HCT116 (cell line): ENCODE measurements around the gene ATP2A3. TPM values are rescaled to one million over a fixed set of nuclear protein-coding genes. Genes with fewer than 3 reads are reported as not detected.

Experiments
- ATAC-seq: fragments of 200-7000 bp; cut with Tn5 transposase; 2 replicates; pipeline ENCODE4 v1.9.1; 2020; ENCODE audit warnings: mild to moderate bottlenecking, moderate library complexity
- BruUV-seq: library from RNA; stranded (reverse); fragments of 400-500 nt; replicated peaks from 2 replicates; lab custom pipeline; 2021; lab: Mats Ljungman, UMichigan
- CTCF ChIA-PET: fragments of 300-600 bp; sonication (Branson Sonifier 250); formaldehyde crosslinking; loops from one replicate; lab custom pipeline; 2021; ENCODE audit warnings: antibody characterized with exemption; lab: Charles Lee
- POLR2A ChIA-PET: fragments of 300-600, 350-600 bp; sonication (Branson Sonifier 250); formaldehyde crosslinking; loops from one replicate; lab custom pipeline; 2021; ENCODE audit warnings: antibody characterized with exemption; lab: Charles Lee
- RAD21 ChIA-PET, 2 experiments: fragments of 300-600 bp; sonication (Branson Sonifier 250); formaldehyde crosslinking; loops; one replicate each; lab custom pipeline; 2023; ENCODE audit warnings: low total read pairs in 2 of 2; ENCODE audit not compliant: uncharacterized antibody in 2 of 2, unreplicated experiment in 2 of 2, low non-redundant PET in 1 of 2; lab: Charles Lee
- DNase-seq: peaks from one replicate; pipeline ENCODE4 v3.0.0-alpha.2; 2010; ENCODE audit warnings: low read depth, low spot score
- H2AFZ ChIP-seq: fragments of 200-600 bp; shearing (Covaris generic), sonication (generic); 2 replicates; pipeline ENCODE4 v1.6.1; 2017; ENCODE audit warnings: low read depth, mixed run types, mixed read lengths, antibody characterized with exemption, low read length; ENCODE audit not compliant: poor library complexity, severe bottlenecking
- H3K27ac ChIP-seq: 2 replicates; pipeline ENCODE4 v1.5.1; 2012; ENCODE audit warnings: low read depth, low read length
- H3K27me3 ChIP-seq: fragments of 200-600 bp; sonication (generic); 2 replicates; pipeline ENCODE4 v1.6.1; 2016; ENCODE audit warnings: mixed run types, low read length, mixed read lengths; ENCODE audit not compliant: insufficient read depth
- H3K36me3 ChIP-seq, 2 experiments: fragments of 200-500 bp in 1 of 2; fragments of 200-600 bp in 1 of 2; sonication (Bioruptor generic) in 1 of 2; sonication (generic) in 1 of 2; 2 replicates each; pipeline versions ENCODE4 v1.5.1 to v1.6.1; 2014 to 2016; ENCODE audit warnings: low read length in 2 of 2, inconsistent platforms in 1 of 2, mixed read lengths in 1 of 2, mixed run types in 1 of 2; ENCODE audit not compliant: insufficient read depth in 2 of 2, control insufficient read depth in 1 of 2
- H3K4me1 ChIP-seq, 2 experiments: fragments of 200-600 bp in 1 of 2; sonication (generic) in 1 of 2; 2 replicates each; pipeline versions ENCODE4 v1.5.1 to v1.6.1; 2012 to 2017; ENCODE audit warnings: low read length in 2 of 2, inconsistent platforms in 1 of 2, mild to moderate bottlenecking in 1 of 2, mixed read lengths in 1 of 2, mixed run types in 1 of 2, moderate library complexity in 1 of 2; ENCODE audit not compliant: insufficient read depth in 2 of 2, control insufficient read depth in 1 of 2
- H3K4me2 ChIP-seq: fragments of 200-600 bp; sonication (generic); 2 replicates; pipeline ENCODE4 v1.6.1; 2017; ENCODE audit warnings: mixed run types, low read length, mixed read lengths
- H3K4me3 ChIP-seq, 2 experiments: fragments of 200-600 bp in 1 of 2; sonication (generic) in 1 of 2; replicated peaks in 1 of 2; 2 replicates each; pipeline ENCODE4 v1.5.1; 2011 to 2016; ENCODE audit warnings: low read length in 2 of 2, control low read depth in 1 of 2, low read depth in 1 of 2, mild to moderate bottlenecking in 1 of 2, mixed read lengths in 1 of 2, mixed run types in 1 of 2
- H3K79me2 ChIP-seq: fragments of 200-600 bp; sonication (generic); 2 replicates; pipeline ENCODE4 v1.6.1; 2017; ENCODE audit warnings: mild to moderate bottlenecking, mixed run types, low read length, moderate library complexity, mixed read lengths; ENCODE audit not compliant: insufficient read depth
- H3K9ac ChIP-seq: fragments of 200-600 bp; sonication (generic); 2 replicates; pipeline ENCODE4 v1.6.1; 2016; ENCODE audit warnings: low read length, mixed read lengths
- H3K9me2 ChIP-seq: fragments of 200-600 bp; sonication (generic), shearing (Covaris generic); 2 replicates; pipeline ENCODE4 v1.6.1; 2017; ENCODE audit warnings: mixed run types, mild to moderate bottlenecking, moderate library complexity; ENCODE audit not compliant: insufficient read depth
- H3K9me3 ChIP-seq, 2 experiments: fragments of 200-500 bp in 1 of 2; fragments of 200-600 bp in 1 of 2; sonication (Bioruptor generic) in 1 of 2; sonication (generic) in 1 of 2; 2 replicates each; pipeline ENCODE4 v1.6.1; 2014 to 2017; ENCODE audit warnings: low read length in 2 of 2, mixed read lengths in 2 of 2, inconsistent platforms in 1 of 2, low read depth in 1 of 2, mild to moderate bottlenecking in 1 of 2, mixed run types in 1 of 2, moderate library complexity in 1 of 2; ENCODE audit not compliant: control insufficient read depth in 1 of 2, insufficient read depth in 1 of 2
- H4K20me1 ChIP-seq: fragments of 200-600 bp; sonication (generic), shearing (Covaris generic); 2 replicates; pipeline ENCODE4 v1.6.1; 2017; ENCODE audit warnings: mixed run types, mild to moderate bottlenecking, moderate library complexity; ENCODE audit not compliant: insufficient read depth
- CBX3 ChIP-seq: IDR thresholded peaks from 2 replicates; pipeline ENCODE4 v1.6.1; 2012; ENCODE audit warnings: low read depth
- CEBPB ChIP-seq: IDR thresholded peaks from 2 replicates; pipeline ENCODE4 v1.6.1; 2012; ENCODE audit warnings: low read depth
- CTCF ChIP-seq, 3 experiments: fragments of 200-600 bp in 1 of 3; sonication (generic) in 1 of 3; IDR thresholded peaks in 2 of 3; conservative IDR thresholded peaks in 1 of 3; 2 replicates each; pipeline ENCODE4 v1.5.1; 2012 to 2017; ENCODE audit warnings: low read depth in 2 of 3, low read length in 2 of 3, antibody characterized with exemption in 1 of 3, borderline replicate concordance in 1 of 3, control low read depth in 1 of 3, mild to moderate bottlenecking in 1 of 3, mixed read lengths in 1 of 3, mixed run types in 1 of 3, moderate library complexity in 1 of 3; ENCODE audit not compliant: insufficient read depth in 1 of 3
- EGR1 ChIP-seq: IDR thresholded peaks from 2 replicates; pipeline ENCODE4 v1.6.1; 2012; ENCODE audit warnings: low read depth
- ELF1 ChIP-seq: IDR thresholded peaks from 2 replicates; pipeline ENCODE4 v1.6.1; 2012; ENCODE audit warnings: low read depth, borderline replicate concordance
- EZH2 ChIP-seq: fragments of 200-600 bp; sonication (generic); IDR thresholded peaks from 2 replicates; pipeline ENCODE4 v1.6.1; 2017; ENCODE audit warnings: antibody characterized with exemption, mixed run types
- FOSL1 ChIP-seq: IDR thresholded peaks from 2 replicates; pipeline ENCODE4 v1.6.1; 2012; ENCODE audit warnings: low read depth
- POLR2A ChIP-seq: IDR thresholded peaks from 2 replicates; pipeline ENCODE4 v1.7.0; 2011; ENCODE audit warnings: borderline replicate concordance; ENCODE audit not compliant: insufficient read depth, insufficient read length; ENCODE audit errors: extremely low read depth
- POLR2AphosphoS5 ChIP-seq: IDR thresholded peaks from 2 replicates; pipeline ENCODE4 v1.6.1; 2011; ENCODE audit warnings: mild to moderate bottlenecking, low read depth, low read length, moderate library complexity
- SIN3A ChIP-seq: IDR thresholded peaks from 2 replicates; pipeline ENCODE4 v1.6.1; 2012; ENCODE audit warnings: low read depth
- SP1 ChIP-seq: IDR thresholded peaks from 2 replicates; pipeline ENCODE4 v1.6.1; 2012; ENCODE audit warnings: low read depth
- YY1 ChIP-seq: IDR thresholded peaks from 2 replicates; pipeline ENCODE4 v1.6.1; 2011; ENCODE audit warnings: low read length, low read depth, moderate library complexity, mild to moderate bottlenecking; ENCODE audit not compliant: insufficient replicate concordance; ENCODE audit errors: extremely low read depth
- ZNF274 ChIP-seq: fragments of 200-500 bp; sonication (Bioruptor generic); IDR thresholded peaks from 2 replicates; pipeline ENCODE4 v1.6.1; 2014; ENCODE audit warnings: mild to moderate bottlenecking, low read depth, low read length, inconsistent platforms
- intact Hi-C: fragments of 100-400 bp; cut with micrococcal nuclease; formaldehyde crosslinking; loops from 2 replicates; pipeline ENCODE4 v1.10.0; 2022
- total RNA-seq: library from RNA; stranded (reverse); gene quantifications from one replicate; pipeline ENCODE4 v1.2.1, GENCODE V29; 2021; ENCODE audit not compliant: unreplicated experiment

The ATP2A3 gene
- total RNA-seq, 1 experiment from 2014 or later: 23.1 TPM

- Histone ChIP-seq H2AFZ (no peak overlapping the region), H3K36me3 (no peaks in the 10 kb centered on the region), H3K9me3 (no peaks in the 10 kb centered on the region), H3K79me2 (no peaks in the 10 kb centered on the region), H3K27me3 (no peaks in the 10 kb centered on the region), H3K9ac (no peak overlapping the region), H3K4me3 (no peak overlapping the region), H3K9me2 (no peaks in the 10 kb centered on the region), H4K20me1 (no peaks in the 10 kb centered on the region), H3K4me2 (no peak overlapping the region), H3K27ac (no peak overlapping the region), H3K4me1 (peaks cover 8 to 13% of the 10 kb centered on the region in 2 experiments; a peak in 3 of 4 replicates)
- no TSS peak for BruUV-seq
- ChIA-PET POLR2A (interaction anchor here (1.3 kb wide), 1 partner anchor 17 kb away, joined by 3 read pairs; no protein-coding TSS in a partner anchor), CTCF (no interaction called here), RAD21 (no interaction called here)
- TF ChIP-seq CTCF (IDR thresholded peaks at IDR 0.05 in 2 of 3, conservative IDR thresholded peaks at IDR 0.05 in 1 of 3; ENCODE audit: borderline replicate concordance in 1 of 3, insufficient read depth in 1 of 3, low read depth in 2 of 3, low read length in 2 of 3) (no peak), SIN3A (no peak)
- DNase-seq (no peak), ATAC-seq (no peak)
- intact Hi-C loops: no loop called here
Observed at GRCh38 chr17:3968886-3969524, 4.8 kb upstream of the ATP2A3 start.

- POLR2A ChIA-PET: interaction anchor here (1.3 kb wide), 1 partner anchor 18 kb away, joined by 3 read pairs; no protein-coding TSS in a partner anchor
- TF ChIP-seq CEBPB (no peak), CTCF (IDR thresholded peaks at IDR 0.05 in 2 of 3, conservative IDR thresholded peaks at IDR 0.05 in 1 of 3; ENCODE audit: borderline replicate concordance in 1 of 3, insufficient read depth in 1 of 3, low read depth in 2 of 3, low read length in 2 of 3) (no peak), CBX3 (no peak), POLR2A (no peak), EZH2 (no peak), ZNF274 (no peak), EGR1 (no peak), FOSL1 (no peak), ELF1 (no peak), YY1 (no peak), SP1 (no peak), POLR2AphosphoS5 (no peak)
Observed at GRCh38 chr17:3968015-3968414, 3.8 kb upstream of the ATP2A3 start.

More at GRCh38 chr17:3968015-3968414, 3.8 kb upstream of the ATP2A3 start:
- no peak overlapping the region for H3K4me3 ChIP-seq
- no peak overlapping the region for H3K27ac ChIP-seq
- H3K79me2 ChIP-seq: no peaks in the 10 kb centered on the region
- H3K4me1 ChIP-seq: peaks cover 11 to 21% of the 10 kb centered on the region in 2 experiments; a peak in 3 of 4 replicates
- no peak overlapping the region for H2AFZ ChIP-seq
- no TSS peak for BruUV-seq
- no peak for ATAC-seq
- no peaks in the 10 kb centered on the region for H4K20me1 ChIP-seq
- no peak overlapping the region for H3K4me2 ChIP-seq
- ChIA-PET CTCF (no interaction called here), RAD21 (no interaction called here)
- no peaks in the 10 kb centered on the region for H3K9me3 ChIP-seq
- no peak for DNase-seq
- intact Hi-C loops: no loop called here
- no peaks in the 10 kb centered on the region for H3K9me2 ChIP-seq
- H3K9ac ChIP-seq: no peak overlapping the region
- no peaks in the 10 kb centered on the region for H3K36me3 ChIP-seq
- H3K27me3 ChIP-seq: no peaks in the 10 kb centered on the region
